HuH-7 (cell line): ENCODE measurements around the gene IVNS1ABP.
"Not testable (repeated sequence)": the region's sequence is repeated elsewhere in the genome, so short reads cannot be mapped to it uniquely, and the experiment has no call there.

Experiments
- DNase-seq: peaks from one replicate; pipeline ENCODE4 v3.0.0; 2011; ENCODE audit warnings: low spot score

Gene IVNS1ABP

DNA sequence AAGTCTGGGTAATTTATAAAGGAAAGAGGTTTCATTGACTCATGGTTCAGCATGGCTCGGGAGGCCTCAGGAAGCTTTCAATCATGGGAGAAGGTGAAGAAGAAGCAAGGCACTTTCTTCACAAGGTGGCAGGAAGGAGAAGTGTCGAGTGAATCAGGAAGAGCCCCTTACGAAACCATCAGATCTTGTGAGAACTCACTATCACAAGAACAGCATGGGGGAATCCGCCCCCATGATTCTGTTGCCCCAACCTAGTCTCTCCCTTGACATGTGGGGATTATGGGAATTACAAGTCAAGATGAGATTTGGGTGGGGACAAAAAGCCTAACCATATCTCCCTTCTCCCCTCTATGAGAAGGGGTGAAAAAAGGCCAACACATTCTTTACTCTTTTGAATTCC is 11.2 kb upstream of the IVNS1ABP start:
- DNase-seq: no peak

GRCh38 chr1:185325413-185325812 is 8.4 kb upstream of the IVNS1ABP start:
- DNase-seq: peak; percentile 11

DNA sequence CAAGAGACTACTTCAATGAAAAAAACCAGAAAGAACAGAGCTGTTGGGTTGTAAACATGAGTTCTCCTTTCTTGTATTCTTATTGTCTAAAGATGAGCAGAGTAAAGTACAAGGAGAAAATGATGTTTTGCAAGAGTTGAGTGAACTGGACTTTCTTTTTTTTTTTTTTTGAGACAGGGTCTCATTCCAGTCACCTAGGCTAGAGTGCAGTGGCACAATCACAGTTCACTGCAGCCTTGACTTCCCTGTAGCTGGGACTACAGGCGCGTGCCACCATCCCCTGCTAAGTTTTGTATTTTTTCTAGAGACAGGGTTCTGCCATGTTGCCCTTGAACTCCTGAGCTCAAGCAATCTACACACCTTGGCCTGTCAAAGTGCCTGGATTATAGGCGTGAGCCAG is 7.1 kb upstream of the IVNS1ABP start:
- no peak for DNase-seq

DNA sequence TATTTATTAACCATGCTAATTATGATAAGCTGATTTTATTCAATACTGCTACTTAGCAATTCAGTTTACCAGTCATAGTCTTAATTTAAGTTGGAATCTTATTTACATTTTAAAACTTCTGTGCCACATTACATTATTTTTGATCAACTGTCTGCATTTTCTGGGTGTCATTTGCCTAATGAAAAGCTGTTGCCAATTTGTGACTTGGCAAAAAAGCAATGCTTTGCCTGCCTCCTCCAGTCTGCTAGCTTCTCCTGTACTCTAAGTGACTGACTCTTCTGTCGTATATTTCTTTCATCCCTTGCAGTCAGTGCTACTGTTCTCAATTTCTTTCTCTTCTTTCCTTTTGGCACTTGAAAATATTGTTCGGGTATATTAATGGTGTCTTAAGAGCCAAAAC is 5.6 kb upstream of the IVNS1ABP start:
- DNase-seq: no peak

- DNase-seq: not testable (repeated sequence)
Observed at GRCh38 chr1:185321653-185322221, 4.7 kb upstream of the IVNS1ABP start.

- DNase-seq: not testable (repeated sequence)
Observed at GRCh38 chr1:185321104-185321503, 4.1 kb upstream of the IVNS1ABP start.

DNA sequence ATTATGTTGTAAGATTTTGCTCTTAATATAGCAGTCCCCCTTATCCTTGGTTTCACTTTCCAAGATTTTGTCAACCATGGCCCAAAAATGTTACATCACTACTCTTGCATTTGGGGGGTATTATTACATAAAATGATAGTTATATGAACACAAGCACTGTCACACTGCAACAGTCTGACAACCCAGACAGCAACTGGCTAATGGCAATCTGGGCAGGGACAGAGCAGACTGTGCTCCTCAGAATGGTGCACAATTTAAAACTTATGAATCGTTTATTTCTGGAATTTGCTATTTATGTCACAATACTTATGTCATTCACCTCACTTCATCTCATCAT is 2.1 kb upstream of the IVNS1ABP start:
- no peak for DNase-seq

DNA sequence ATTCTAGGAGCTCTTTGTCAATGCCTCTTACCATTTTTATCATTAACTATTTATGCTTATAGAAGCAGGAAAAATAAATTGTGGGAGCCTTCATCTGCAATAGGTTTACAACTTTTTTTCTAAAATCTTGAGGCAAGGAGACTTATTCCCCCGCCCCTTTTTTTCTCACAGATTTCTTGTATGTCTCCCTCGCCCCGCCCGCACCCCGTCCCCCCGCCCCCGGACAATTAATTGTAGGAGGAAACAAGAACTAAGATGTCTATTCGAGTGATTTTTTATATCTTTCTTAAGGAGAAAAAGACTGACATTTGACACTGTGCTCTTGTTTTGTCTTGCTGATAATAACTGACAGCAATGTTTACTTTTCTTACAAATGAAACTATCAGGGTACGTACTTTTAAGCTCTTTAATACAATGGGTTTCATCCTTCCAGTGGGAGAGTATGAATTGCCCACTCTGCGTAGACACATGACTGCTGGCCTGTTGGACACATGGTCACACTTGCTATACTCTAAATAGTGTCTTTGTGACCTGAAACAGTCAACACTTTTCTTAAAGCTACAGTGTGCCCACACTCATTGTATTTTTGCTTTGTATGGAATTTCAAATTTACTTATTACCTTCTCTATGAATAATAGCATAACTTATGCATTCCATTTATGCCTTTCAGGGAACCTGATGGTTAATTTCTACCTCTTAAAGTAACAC is 1.5 kb upstream of the IVNS1ABP start:
- DNase-seq: no peak

GRCh38 chr1:185317886-185318310 is 855 bp upstream of the IVNS1ABP start:
- DNase-seq: no peak

DNA sequence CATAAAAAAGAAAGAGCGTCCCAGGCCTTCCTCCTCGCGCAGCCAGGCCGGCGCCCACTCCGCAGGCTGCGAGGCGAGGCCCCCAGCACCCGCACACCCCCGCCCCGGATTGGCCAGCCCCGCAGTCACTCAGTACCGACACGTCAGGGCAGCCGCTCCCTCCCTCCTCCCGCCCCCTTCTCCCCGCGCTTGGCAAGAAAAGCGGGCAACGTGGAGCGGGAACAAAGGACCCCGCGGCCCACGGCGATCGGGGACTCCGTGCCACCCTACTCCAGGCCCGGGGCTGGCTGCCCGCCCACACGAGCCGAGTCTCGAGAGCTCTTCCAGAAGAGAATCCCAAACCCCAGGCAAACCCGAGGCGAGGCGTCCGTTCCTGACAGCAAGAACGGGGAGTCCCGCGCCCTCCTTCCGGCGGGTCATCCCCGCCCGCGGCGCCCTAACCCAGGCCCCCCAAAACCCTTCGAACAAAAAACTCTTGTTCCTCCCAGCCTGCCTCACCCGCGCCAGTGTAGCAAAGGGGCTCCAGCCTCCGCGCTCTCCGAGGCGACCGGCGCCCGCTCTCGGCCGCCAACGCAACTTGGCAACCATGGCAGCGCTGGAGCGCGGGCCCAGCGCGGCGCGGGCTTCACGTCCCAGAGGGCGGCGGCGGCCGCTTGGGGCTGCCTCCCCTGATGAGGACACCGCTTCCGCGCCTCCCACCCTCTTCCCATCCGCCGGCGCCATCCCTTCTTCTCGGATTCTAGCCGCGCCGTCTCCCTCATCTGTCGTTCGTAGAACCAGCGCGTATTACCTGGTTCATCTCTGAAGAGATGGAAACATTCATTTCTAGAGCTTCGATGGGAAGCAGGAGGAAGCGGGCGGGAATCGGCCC is 645 bp downstream of the IVNS1ABP start:
- peak; percentile 80 for DNase-seq

DNA sequence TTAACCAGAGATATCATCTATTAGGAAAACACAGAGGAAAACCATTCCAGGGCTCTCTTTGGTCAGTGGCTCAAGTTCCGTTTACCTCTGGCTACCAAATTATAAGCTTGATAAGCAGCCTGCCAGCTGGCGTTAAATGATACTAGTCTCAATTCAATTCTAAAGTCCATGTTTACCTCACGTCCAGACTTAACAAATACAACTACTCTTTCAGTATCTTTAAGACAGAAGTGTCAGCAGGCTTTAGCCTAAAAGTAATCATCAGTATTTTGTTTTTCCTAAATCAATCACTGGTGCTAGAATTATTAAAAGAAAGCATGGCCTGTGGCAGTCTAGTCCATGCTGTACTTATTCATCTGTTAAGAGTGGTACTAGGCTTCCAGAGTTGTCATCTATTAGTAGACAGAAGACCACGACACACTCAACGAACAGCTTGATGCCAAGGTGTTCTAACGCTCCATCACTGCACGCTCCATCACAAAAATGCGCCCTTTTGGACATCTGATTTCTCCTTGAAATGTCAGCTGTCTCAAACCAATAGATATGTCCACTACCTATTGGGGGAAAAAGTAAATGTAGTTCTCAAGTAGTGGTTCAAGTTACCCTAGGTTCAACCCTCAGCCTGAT is 1.5 kb downstream of the IVNS1ABP start:
- peak; percentile 4 for DNase-seq

DNA sequence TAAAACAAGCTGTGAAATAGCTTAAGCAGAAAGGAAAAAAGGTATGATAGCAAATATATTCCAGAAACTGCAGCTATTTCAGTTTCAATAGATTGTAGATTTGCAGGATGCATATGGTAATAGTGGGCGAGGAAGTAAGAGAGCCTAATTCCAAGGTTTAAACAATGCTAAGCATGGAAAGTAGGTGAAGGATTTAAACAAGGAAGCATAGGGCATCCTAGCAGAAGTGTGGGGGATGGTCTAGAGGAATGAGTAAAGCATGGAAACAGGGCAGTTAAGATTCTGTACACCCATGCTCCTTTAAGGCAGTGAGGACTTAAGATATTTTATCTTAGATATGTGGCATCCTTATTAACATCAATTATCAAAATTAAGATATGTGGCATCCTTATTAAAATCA is 2.6 kb downstream of the IVNS1ABP start:
- DNase-seq: no peak

- DNase-seq: no peak
Observed at GRCh38 chr1:185312361-185313138, 4.5 kb downstream of the IVNS1ABP start.

GRCh38 chr1:185311589-185312225 is 5.3 kb downstream of the IVNS1ABP start:
- no peak for DNase-seq

GRCh38 chr1:185309566-185309965 is 7.5 kb downstream of the IVNS1ABP start:
- no peak for DNase-seq

- no peak for DNase-seq
Observed at GRCh38 chr1:185308126-185308525, 8.9 kb downstream of the IVNS1ABP start.

DNA sequence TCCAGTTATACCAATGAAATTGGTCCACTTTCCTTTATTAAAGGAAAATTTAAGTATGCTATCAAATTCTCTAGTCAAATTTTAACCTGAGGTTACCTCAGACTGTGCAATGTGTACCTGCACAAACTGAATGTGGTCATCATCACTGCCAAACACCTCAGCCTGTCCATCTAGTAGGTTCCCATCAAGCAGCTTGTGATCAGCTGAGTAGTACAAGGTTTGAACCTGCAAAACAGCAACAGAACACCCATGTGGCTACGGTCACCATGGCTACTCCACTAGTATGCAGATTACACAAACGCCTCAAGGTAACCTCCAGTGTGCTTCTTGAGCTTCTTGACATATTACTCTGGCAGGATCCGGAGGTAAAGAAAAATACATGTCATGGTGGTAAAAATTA is 11.6 kb downstream of the IVNS1ABP start:
- no peak for DNase-seq

DNA sequence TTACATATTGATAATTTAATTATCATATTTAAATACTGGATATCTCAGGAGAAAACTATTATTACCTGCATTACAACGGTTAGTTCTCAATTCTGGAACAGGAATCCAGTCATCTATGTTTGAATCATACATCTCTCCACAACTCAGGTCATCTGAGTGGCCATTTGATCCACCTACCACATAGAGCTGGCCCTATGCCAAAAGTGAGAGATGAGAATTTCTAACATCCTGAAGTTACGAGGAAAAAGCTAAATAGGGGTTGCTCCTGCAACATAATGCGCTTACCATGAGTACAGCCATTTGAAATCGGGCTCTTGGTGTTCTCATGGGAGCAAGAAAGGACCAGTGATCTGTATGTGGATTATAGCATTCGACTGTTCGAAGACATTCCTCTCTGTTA is 16.9 kb downstream of the IVNS1ABP start:
- no peak for DNase-seq

GRCh38 chr1:185297982-185298381 is 19.1 kb downstream of the IVNS1ABP start:
- DNase-seq: no peak

DNA sequence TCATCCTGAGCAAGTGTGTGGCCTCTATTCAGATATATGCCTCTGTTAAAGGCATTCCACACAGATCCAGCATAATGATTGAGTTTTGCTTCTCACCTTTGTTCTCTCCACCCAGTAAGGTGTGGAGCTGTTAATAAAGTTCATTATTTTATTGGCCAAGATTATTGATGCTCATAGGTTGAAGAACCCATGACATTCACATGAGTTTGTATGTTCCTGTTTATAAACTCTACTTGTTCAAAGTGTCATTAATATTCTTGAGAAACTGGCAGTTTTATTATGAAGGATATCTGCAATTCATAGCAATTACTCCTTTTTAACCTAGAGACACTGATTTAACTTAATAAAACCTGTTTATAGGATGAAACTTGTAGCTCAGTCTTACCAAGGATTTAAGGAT is 22.0 kb downstream of the IVNS1ABP start:
- DNase-seq: no peak

DNA sequence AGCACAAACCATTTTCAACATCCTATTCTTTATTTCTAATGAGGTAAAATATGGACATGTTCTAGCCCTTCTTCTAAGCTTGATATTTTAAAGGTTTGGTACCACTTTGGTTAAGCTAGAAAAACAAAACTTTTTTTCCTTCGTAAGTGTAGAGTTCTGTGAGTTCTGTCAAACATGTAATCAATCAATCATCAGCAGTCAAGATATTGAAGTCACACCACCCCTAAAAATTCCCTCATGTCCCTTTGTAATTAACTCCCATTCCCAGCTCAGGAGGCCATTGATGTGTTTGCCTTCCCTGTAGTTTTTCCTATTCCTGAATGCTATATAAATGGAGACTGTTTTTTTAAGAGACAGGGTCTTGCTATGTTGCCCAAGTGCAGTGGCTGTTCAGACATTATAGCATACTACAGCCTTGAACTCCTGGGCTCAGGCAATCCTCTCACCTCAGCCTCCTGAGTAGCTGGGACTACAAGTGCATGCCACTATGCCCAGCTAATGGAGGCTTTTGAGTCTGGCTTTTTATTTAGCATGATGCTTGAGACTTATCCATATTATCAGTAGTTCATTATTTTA is 23.0 kb downstream of the IVNS1ABP start:
- DNase-seq: no peak
